GM12892 (cell line): ENCODE results near the gene MINDY4.
"Not testable (repeated sequence)": the region's sequence is repeated elsewhere in the genome, so short reads cannot be mapped to it uniquely, and the experiment has no call there.

Source experiments
- DNase-seq: peaks from one replicate; pipeline ENCODE4 v3.0.0; 2011; ENCODE audit not compliant: insufficient read length
- FAIRE-seq: peaks from 2 replicates; lab custom pipeline; 2011; peaks lifted over from hg19 to GRCh38; lab: Jason Lieb, UNC
- POLR2A ChIP-seq: IDR thresholded peaks from 2 replicates; pipeline ENCODE4 v1.6.1; 2011; ENCODE audit warnings: low read depth, low read length, control low read depth
- POLR2AphosphoS5 ChIP-seq: IDR thresholded peaks from 2 replicates; pipeline ENCODE4 v1.6.1; 2011; ENCODE audit warnings: low read depth, low read length, control low read depth
- TAF1 ChIP-seq: IDR thresholded peaks from 2 replicates; pipeline ENCODE4 v1.6.1; 2011; ENCODE audit warnings: low read depth, mild to moderate bottlenecking, control low read depth, low read length, borderline replicate concordance

Gene MINDY4

DNA sequence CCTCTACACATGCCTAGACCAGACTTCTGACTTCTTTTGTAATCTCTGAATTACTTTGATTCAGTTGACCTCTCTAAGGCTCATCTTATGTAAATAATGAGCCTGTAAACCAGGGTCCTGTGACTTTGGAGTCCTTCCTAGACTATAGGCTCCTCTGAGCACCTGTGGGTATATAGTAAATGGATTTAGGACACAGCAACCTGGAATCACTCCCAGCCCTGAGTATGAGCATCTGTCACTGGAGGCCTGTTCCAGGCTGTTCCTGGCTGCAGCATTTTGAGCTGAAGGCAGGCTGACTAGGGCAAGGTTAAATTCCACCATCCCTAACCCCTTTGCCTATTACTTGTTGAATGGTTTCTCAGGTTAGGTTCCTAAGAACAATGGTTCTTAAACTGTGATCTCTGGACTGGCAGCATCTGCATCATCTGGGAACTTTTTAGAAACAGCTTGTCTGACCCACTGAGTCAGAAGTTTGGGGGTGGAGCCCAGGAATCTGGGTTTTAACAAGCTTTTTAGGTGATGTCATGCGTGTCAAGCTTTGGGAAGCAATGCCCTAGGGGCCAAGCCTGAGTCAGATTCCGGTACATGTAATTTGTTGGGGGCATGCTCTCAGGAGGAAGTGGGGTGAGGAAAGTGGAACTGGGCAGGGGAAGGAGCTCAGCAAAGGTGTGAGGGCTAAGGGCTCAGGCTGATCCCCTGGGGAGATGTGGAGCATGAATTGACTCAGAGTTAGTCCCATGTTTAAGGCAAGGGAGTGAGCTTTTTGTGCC lies 28.2 kb downstream of the MINDY4 start:
- DNase-seq (peak; percentile 44), FAIRE-seq (peak; percentile 84)
- TF ChIP-seq TAF1: no peak
- no peak for TF ChIP-seq POLR2A
- no peak for TF ChIP-seq POLR2AphosphoS5

DNA sequence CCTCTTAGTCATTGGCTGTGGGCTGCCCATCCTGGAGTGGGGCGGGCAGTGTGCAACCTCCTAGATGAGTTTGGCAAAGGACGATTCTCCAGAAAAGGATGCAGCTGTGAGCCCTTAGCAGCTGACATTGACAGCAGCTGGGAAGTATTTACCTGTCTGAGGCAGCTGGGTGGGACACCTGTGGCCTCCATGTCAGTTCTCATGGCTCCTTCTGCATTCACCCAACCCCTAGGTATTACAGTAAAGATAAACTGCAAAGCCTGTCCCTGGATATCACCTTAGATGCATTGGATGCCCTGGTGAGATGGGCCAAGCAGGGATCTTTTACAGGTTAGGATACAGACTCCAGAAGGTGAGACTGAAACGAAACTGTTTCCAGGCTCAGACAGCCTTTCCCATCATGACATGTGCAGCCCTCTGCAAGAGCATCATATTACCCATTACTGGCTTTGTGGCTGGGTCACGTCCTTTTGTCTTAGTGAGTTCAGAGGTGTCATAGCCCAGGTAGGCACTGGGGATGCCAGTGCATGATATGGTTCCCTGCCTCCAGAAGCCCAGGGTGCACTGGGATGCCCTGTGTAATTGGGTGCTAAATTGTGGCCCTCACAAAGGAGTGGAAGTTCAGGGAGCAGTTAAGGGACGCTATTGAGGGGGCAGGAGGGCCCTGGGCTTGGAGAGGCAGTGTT lies 28.9 kb downstream of the MINDY4 start:
- FAIRE-seq: no peak
- no peak for DNase-seq
- no peak for TF ChIP-seq TAF1
- no peak for TF ChIP-seq POLR2A
- TF ChIP-seq POLR2AphosphoS5: no peak

DNA sequence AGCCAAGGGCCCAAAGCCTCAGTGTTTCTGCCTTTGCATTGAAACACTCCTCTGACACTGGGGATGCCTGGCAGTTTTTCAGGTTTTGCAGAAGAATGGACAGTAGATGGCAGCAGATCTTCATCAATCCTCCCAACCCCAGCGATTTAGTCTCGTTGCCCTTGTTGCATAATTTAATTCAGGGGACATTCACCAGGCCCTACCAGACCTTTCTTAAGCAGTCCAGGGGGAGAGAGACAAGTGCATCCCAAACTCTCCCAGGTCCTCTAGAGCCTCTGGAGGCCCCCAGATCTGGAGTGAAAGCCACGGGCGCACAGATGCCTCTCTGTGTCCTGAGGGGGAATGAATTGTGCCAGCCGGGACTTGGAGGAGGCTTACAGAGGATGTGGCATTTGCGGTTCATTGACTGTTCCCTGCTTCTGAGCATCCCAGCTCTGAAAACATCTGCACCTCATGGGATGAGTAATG lies 29.6 kb downstream of the MINDY4 start:
- TF ChIP-seq POLR2AphosphoS5 (no peak), TAF1 (no peak), POLR2A (no peak)
- DNase-seq: peak; percentile 46
- peak; percentile 82 for FAIRE-seq

DNA sequence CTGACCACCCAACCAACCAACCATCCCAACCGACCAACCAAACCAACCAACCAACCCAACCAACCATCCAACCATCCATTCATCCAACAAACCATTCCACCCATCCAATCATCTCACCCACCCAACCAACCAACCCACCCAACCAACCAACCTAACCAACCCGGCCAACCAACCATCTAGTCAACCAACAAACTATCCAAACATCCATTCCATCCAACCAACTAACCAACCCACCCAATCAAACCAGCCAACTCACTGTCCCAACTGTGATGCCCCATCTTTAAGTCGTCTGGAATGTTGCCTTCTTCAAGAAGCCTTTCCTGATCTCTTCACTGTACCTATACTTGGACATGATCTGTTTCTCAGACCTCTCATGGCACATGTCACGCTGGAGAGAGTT lies 31.6 kb downstream of the MINDY4 start:
- DNase-seq: no peak
- no peak for FAIRE-seq
- TF ChIP-seq TAF1 (no peak), POLR2A (no peak), POLR2AphosphoS5 (no peak)

DNA sequence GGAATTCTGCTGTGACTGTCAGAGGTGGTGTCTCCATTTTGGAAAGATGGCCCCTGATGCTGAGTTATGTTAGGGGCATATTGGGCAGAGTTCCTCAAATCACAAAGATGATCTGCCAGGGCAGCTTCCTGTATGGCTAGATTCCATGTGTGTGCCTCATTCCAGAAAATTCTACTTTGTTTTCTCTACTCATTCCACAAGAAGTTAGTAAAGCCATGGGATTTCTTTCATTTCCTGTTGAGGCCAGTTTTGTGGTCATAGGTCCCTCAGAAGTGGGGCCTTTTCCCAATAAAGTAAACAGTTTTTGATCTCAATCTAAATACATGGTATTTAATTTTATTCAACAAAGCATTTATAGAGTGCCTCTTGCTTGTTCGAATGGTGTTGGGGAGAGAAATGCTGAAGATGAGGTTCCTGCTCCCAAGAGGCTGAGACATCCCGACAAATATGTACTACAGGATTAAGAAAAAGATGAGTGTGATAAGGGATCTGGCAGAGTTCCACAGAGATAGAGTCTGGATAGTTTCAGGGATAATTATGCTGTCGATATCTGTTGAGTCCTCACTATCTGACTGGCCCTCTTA lies 33.0 kb downstream of the MINDY4 start:
- FAIRE-seq: no peak
- DNase-seq: no peak
- no peak for TF ChIP-seq TAF1
- no peak for TF ChIP-seq POLR2AphosphoS5
- no peak for TF ChIP-seq POLR2A

DNA sequence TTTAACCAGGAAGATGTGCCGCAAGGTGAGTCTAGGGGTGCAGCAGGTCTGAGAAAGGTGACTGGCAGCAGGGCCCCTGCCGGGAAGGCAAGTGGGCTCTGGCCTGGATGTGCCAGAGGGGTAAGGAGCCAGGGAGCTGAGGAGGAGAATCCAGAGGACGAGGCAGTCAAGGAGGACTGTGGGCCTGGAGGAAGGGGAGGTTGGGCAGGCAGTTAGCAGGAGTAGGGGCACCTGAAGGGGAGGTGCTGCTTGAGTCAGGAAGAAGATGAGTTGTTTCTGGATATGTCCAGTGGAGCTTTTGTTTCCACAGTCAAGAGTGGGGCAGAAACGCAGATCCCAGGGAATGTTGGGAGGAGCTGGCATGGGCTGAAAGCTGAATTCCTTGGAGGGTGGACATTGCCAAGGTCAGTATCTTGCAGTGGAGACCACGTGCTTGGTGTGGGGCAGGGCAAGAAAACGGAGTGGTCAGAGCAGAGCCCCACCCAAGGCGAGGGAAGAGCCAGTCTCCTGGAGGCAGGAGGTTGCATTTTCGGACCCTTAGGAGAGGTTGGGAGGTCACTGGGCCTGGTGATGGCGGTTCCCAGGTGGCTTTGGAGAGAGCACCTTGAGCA lies 34.0 kb downstream of the MINDY4 start:
- TF ChIP-seq TAF1 (no peak), POLR2AphosphoS5 (no peak)
- no peak for FAIRE-seq
- DNase-seq: no peak

DNA sequence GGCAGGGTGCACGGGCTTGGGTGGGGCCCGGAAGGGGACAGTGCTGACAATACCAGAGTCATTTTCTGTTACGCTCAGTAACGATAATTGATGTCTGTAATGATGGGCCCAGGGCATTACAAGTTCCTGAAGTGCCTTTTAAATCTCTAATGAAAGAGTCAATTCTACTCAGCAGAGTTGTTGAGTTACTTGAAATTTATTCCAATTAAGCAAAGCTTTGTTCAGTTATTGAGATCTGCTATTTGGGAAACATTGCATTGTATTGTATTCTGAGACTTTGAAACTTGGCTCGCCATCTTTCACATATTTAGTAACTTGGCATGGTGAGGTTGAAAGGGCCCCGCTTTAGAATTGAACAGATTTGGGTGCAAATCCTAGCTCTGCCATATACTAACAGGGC lies 34.7 kb downstream of the MINDY4 start:
- no peak for TF ChIP-seq POLR2A
- TF ChIP-seq TAF1: no peak
- no peak for TF ChIP-seq POLR2AphosphoS5
- FAIRE-seq: no peak

DNA sequence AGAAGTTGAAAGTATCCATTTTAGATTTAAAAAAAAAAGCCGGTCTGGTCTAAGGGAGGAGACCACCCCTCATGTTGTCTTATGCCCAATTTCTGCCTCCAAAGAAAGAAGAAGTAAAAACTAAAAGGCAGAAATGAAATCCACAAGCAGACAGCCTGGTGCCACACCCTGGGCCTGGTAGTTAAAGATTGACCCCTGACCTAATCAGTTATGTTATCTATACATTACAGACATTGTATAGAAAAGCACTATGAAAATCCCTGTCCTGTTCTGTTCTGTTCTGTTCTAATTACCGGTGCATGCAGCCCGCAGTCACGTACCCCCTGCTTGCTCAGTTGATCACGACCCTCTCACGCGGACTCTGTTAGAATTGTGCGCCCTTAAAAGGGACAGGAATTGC lies 36.3 kb downstream of the MINDY4 start:
- not testable (repeated sequence) for FAIRE-seq

More for the DNA sequence above, 34.7 kb downstream of the MINDY4 start:
- DNase-seq: no peak

DNA sequence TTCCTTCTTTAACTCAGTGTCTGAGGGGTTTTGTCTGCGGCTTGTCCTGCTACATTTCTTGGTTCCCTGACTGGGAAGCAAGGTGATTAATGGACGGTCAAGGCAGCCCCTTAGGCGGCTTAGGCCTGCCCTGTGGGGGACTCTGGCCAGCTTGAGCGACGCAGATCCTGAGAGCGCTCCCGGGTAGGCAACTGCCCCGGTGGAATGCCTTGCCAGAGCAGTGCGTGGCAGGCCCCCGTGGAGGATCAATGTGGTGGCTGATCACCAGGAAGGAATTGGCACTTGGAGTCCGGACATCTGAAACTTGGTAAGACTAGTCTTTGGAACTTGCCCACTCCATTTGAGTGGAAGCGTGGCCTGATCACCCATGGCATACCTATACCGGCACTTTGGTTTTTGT lies 36.7 kb downstream of the MINDY4 start:
- DNase-seq, FAIRE-seq: not testable (repeated sequence)

More for the DNA sequence above, 36.3 kb downstream of the MINDY4 start:
- not testable (repeated sequence) for DNase-seq

DNA sequence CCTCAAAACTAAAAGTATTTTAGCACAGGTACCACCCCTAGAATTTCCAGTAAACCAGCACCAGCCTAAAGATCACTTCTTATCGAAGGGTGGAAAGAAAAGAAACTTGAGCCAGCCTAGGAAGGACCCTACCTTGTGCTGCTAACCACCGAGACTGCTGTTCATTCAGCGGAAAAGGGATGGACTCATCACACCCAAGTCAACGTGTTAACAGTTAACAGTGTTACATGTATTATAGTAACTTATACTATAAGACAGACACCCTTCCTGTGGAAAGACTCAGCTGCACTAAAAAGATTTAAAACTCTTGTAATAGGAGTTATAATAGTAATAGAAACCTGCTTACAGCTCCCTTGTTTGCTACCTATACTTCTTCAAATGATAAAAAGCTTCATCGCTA lies 39.8 kb downstream of the MINDY4 start:
- FAIRE-seq (no peak), DNase-seq (no peak)
- TF ChIP-seq POLR2A (no peak), POLR2AphosphoS5 (no peak), TAF1 (no peak)

DNA sequence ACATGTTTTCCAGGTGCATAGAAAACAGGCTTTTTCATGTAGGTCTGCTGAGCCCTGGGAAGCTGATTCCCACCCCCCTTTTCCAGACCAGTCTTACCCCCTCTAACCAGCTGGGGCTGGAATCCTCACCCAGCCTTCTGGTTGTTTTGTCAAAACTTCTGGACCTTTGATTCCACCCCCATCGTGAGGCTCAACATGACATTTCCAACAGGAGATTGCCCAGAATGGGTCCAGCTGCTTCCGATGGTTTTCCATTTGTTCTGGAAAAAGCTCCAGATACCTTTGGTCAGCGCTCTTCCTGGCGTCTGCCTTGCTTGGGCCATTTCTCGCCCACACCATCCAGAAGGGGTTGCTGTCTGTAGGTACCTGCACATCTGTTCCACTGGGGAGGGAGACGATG lies 41.5 kb downstream of the MINDY4 start:
- no peak for FAIRE-seq
- TF ChIP-seq POLR2AphosphoS5: no peak
- TF ChIP-seq TAF1: 0 out of 2 replicates have a peak, but pooled peaks have one; percentile 15

DNA sequence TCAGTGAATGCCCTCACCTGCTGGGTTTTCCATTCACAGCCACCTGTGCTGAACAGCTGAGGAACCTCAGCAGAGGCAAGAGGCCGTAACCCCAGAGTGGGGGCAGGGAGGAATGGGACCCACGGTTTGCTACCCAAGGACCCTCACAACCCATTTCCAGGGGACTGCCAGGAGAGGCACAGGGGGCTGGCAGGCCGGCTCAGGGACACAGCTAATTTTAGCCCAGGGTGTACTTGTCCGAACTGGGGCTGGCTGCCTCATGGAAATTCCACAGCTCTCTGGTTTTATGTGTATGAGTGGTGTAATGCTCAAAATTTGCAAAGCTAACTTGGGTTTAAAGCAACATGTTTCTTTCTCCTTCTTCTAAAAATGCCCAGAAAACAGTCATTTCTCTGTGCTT lies 42.2 kb downstream of the MINDY4 start:
- DNase-seq: no peak
- no peak for TF ChIP-seq POLR2A
- TF ChIP-seq TAF1: no peak
- no peak for TF ChIP-seq POLR2AphosphoS5
- FAIRE-seq: no peak

More for the DNA sequence above, 41.5 kb downstream of the MINDY4 start:
- no peak for DNase-seq
